Lung (tissue), 12 donors: Measurements from ENCODE around the gene JAK1. TPM values are rescaled to one million over a fixed set of nuclear protein-coding genes. Genes with fewer than 3 reads are reported as not detected.

Experiments used
- ATAC-seq: fragments of 200-7000 bp; cut with Tn5 transposase; one replicate; pipeline ENCODE4 v1.9.1; 2020; ENCODE audit warnings: moderate number of reproducible peaks; ENCODE audit not compliant: insufficient read depth, low FRiP score
- DNase-seq, 3 donors: peaks; one replicate each; pipeline ENCODE4 v3.0.0-alpha.2; 2013 to 2017
- H3K27ac ChIP-seq, 2 donors: one replicate each; pipeline ENCODE4 v1.5.1; 2013; ENCODE audit warnings: mild to moderate bottlenecking in 2 of 2, moderate library complexity in 2 of 2, control low read depth in 1 of 2, inconsistent platforms in 1 of 2, low read depth in 1 of 2, low read length in 1 of 2
- H3K27me3 ChIP-seq, 3 donors: one replicate each; pipeline ENCODE4 v1.5.1; 2013; ENCODE audit warnings: low read length in 2 of 3; ENCODE audit not compliant: control insufficient read depth in 3 of 3, insufficient read depth in 3 of 3
- H3K36me3 ChIP-seq, 4 donors: one replicate each; pipeline ENCODE4 v1.5.1; 2013; ENCODE audit warnings: low read length in 4 of 4, mild to moderate bottlenecking in 1 of 4, moderate library complexity in 1 of 4; ENCODE audit not compliant: control insufficient read depth in 4 of 4, insufficient read depth in 4 of 4
- H3K4me1 ChIP-seq, 5 donors: one replicate each; pipeline ENCODE4 v1.5.1; 2013; ENCODE audit warnings: low read length in 5 of 5, mild to moderate bottlenecking in 2 of 5, moderate library complexity in 1 of 5; ENCODE audit not compliant: control insufficient read depth in 5 of 5, insufficient read depth in 5 of 5
- H3K4me3 ChIP-seq: one replicate; pipeline ENCODE4 v1.5.1; 2013; ENCODE audit warnings: mild to moderate bottlenecking, control low read depth, moderate library complexity
- H3K9ac ChIP-seq, 2 donors: one replicate each; pipeline ENCODE4 v1.5.1; 2013; ENCODE audit warnings: low read length in 2 of 2, control low read depth in 1 of 2; ENCODE audit not compliant: insufficient read depth in 1 of 2
- H3K9me3 ChIP-seq, 4 donors: one replicate each; pipeline ENCODE4 v1.5.1; 2013; ENCODE audit warnings: low read length in 3 of 4, mild to moderate bottlenecking in 1 of 4, moderate library complexity in 1 of 4; ENCODE audit not compliant: control insufficient read depth in 4 of 4, insufficient read depth in 3 of 4
- WGBS, 2 donors: extraction: QIAGEN DNeasy Blood & Tissue Kit; methylation state at CpG; one replicate each; pipeline ENCODE4 v1.1.7; 2013; 5-methylcytosine and 5-hydroxymethylcytosine counted together
- polyA plus RNA-seq, 2 donors: library from polyadenylated mRNA; stranded (reverse); fragments of 200-250 nt; gene quantifications; one replicate each; pipeline ENCODE4 v1.2.1, GENCODE V29; 2013
- total RNA-seq, 2 donors: library from RNA; depleted of rRNA in 1 of 2; stranded (reverse); fragments of >200 nt in 1 of 2; gene quantifications; one replicate each; pipeline ENCODE4 v1.2.1, GENCODE V29; 2014 to 2021
- TF ChIP-seq, protein P1 (sequence below): IDR thresholded peaks from 2 replicates; pipeline ENCODE4 v1.5.1; 2012; ENCODE audit warnings: mild to moderate bottlenecking; ENCODE audit errors: control extremely low read depth, extremely low read depth
- donor health status: control.
- donor health status: control.
- donor health status: Bipolar disorder and iron deficiency.
- donor health status: healthy.
- donor health status: DM: yes; HTN: yes; CAD: no.

Gene JAK1
- total and polyA plus RNA-seq, 4 donors = 26.7 to 162 (median 116) TPM

DNA sequence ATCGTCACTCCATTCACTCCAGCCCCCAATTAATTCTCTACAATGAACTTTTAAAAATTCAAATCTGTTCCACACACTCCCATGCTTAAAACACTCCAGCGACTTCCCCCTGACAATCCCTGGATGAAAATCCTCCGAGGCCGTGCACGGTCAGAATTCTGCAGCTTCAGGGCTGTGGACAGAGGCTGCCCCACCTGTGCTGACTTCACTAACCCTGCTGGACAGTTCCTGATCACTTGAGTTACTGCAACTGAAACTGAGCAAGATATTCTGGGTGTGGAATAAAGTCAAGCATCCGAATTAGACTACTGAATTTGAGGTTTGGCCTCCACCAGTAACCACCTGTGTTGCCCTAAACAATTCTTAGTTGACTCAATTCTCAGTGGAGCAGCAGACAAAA lies 1.0 kb upstream of the JAK1 start:
- 69 to 78% methylated on average over 6 of the region's 6 CpGs for WGBS, 2 donors
- Histone ChIP-seq H3K9me3 (no peaks in the 10 kb centered on the region), H3K36me3 (no peaks in the 10 kb centered on the region), H3K27me3 (no peaks in the 10 kb centered on the region), H3K4me1 (peaks cover 0 to 12% (median 10%) of the 10 kb centered on the region in 5 donors), H3K27ac (no peak overlapping the region), H3K4me3 (no peak overlapping the region), H3K9ac (no peak overlapping the region)
- TF ChIP-seq, protein P1, sequence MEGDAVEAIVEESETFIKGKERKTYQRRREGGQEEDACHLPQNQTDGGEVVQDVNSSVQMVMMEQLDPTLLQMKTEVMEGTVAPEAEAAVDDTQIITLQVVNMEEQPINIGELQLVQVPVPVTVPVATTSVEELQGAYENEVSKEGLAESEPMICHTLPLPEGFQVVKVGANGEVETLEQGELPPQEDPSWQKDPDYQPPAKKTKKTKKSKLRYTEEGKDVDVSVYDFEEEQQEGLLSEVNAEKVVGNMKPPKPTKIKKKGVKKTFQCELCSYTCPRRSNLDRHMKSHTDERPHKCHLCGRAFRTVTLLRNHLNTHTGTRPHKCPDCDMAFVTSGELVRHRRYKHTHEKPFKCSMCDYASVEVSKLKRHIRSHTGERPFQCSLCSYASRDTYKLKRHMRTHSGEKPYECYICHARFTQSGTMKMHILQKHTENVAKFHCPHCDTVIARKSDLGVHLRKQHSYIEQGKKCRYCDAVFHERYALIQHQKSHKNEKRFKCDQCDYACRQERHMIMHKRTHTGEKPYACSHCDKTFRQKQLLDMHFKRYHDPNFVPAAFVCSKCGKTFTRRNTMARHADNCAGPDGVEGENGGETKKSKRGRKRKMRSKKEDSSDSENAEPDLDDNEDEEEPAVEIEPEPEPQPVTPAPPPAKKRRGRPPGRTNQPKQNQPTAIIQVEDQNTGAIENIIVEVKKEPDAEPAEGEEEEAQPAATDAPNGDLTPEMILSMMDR = no peak
- DNase-seq = no peak
- no peak for ATAC-seq

DNA sequence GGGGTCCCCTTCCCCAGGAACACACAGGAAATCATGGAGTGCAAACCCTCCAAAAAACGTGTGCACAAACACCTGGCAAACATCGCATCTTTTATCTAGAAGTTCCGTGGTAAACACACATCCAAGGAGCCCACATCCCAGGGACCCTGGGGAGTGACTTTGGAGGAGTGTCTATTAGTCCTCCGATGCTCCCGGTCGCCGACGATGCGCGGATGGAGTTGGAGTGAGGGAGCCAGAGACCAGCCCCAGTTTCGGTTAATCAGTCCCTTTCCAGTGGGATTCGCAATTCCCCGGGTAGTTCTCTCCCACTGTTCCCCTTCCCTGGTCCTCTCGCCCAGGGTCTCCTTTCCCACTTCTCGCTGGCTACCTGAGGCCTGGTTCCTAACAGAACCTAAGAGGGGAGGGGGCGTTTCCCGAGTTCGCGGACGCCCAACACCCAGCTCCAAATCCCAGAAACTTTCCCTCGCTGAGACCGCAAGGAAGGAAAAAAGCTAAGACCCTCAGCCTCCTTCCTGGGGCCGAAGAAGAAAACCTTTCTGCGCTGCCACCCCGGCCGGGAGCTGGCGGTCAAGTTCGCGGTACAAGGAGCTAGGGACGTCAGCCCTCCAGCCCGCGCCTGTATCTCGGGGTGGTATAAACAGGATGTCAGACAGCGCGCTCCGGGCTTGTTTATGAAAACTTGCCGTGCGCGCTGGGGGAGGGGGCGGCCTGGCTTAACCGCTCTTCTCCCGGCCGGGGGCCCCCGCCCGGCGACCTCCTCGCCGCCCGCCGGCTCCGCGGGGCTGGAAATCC lies 787 bp downstream of the JAK1 start:
- Histone ChIP-seq H3K36me3 (no peaks in the 10 kb centered on the region), H3K27ac (peak overlapping the region; percentile 98 to 99), H3K9ac (peak overlapping the region; percentile 69 to 92), H3K4me1 (peaks cover 0 to 16% (median 10%) of the 10 kb centered on the region in 5 donors), H3K27me3 (no peaks in the 10 kb centered on the region), H3K9me3 (no peaks in the 10 kb centered on the region), H3K4me3 (peak overlapping the region; percentile 97)
- WGBS, 2 donors = 1% methylated on average over 48 to 52 of the region's 52 CpGs
- TF ChIP-seq, protein P1 = no peak
- ATAC-seq (peak; percentile 46), DNase-seq (peak; percentile 83 to 90 (median 87))

DNA sequence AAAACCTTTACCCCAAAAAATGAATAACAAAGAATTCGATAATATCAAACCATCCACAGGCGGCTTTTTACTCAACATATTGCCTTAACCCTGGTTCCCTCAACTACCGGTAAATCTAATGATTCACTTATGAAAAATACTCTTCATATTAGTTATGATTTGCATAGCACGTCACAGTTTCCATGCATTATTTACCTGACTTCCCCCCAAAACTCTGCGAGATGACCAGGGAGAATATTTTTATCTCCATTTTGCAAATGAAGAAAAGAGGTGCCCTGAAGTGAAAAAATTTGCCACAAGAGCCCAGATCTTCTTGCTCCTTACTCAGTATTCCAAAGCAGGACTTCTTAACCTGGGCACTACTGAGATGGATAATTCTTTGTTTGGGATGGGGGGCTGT lies 2.9 kb downstream of the JAK1 start:
- no peak overlapping the region for H3K9ac ChIP-seq
- no peaks in the 10 kb centered on the region for H3K36me3 ChIP-seq
- H3K9me3 ChIP-seq = no peaks in the 10 kb centered on the region
- ATAC-seq = no peak
- H3K4me3 ChIP-seq = no peak overlapping the region
- TF ChIP-seq, protein P1 = no peak
- H3K4me1 ChIP-seq = peaks cover 0 to 23% (median 16%) of the 10 kb centered on the region in 5 donors
- no peaks in the 10 kb centered on the region for H3K27me3 ChIP-seq
- DNase-seq = no peak
- 79 to 89% methylated on average over 5 of the region's 5 CpGs for WGBS, 2 donors
- H3K27ac ChIP-seq = no peak overlapping the region

DNA sequence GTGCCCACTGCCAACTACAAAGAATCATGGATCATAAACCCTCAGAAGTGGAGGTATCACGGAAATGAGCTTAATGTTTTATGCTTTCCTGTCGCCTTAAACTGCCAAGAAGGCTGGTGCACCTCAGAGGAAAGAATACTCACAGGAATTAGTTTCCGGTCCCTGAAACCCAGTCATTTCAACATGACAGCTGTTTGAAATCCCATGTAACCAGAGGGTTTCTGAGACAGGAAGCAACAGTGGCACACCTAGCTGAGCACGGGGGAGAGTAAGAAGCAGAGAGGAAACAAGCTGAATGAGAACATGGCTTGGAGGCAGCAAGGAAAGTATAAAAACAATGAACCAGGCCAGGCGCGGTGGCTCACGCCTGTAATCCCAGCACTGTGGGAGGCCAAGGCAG lies 3.9 kb downstream of the JAK1 start:
- Histone ChIP-seq H3K27ac (peak overlapping the region in 1 of 2 donors; percentile 45), H3K9ac (no peak overlapping the region), H3K27me3 (no peaks in the 10 kb centered on the region), H3K4me1 (peaks cover 0 to 23% (median 16%) of the 10 kb centered on the region in 5 donors), H3K9me3 (no peaks in the 10 kb centered on the region), H3K4me3 (no peak overlapping the region), H3K36me3 (no peaks in the 10 kb centered on the region)
- DNase-seq (no peak), ATAC-seq (no peak)
- TF ChIP-seq, protein P1 = no peak
- 22 to 42% methylated on average over 7 of the region's 7 CpGs for WGBS, 2 donors
